ENCODE data around the gene CYP4X1. TPM values are rescaled to one million over a fixed set of nuclear protein-coding genes. Genes with fewer than 3 reads are reported as not detected.

Gene CYP4X1
- total RNA-seq, 1 experiment from 2014 or later: not detected

DNA sequence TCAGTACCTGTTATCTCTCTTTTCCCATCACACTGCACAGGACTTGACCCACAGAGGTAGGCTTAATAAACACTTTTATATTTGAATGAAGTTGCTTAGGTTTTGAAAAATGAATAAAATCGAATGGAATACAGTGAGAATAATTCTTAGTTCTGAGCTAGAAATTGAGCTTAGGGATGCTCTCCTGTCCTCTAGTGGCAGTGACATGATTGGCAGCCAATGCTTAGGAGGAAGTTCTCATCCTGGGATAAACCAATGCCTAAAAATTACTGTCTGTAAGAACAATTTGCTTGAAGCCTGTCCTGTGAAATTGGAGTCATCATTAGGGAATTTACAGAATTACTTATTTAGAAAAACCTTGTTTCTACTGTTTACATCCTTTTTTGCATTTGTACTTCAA is 21.3 kb upstream of the CYP4X1 start:
- TF ChIP-seq RAD21 (IDR thresholded peaks at IDR 0.05; ENCODE audit: low read depth): peak; percentile 19; the same call in 1 of the 2 replicates
- TF ChIP-seq CEBPB (IDR thresholded peaks at IDR 0.05; ENCODE audit: low read depth): no peak
- no peak for TF ChIP-seq SIN3A (IDR thresholded peaks at IDR 0.05; ENCODE audit: low read depth)
- TF ChIP-seq, protein P1, sequence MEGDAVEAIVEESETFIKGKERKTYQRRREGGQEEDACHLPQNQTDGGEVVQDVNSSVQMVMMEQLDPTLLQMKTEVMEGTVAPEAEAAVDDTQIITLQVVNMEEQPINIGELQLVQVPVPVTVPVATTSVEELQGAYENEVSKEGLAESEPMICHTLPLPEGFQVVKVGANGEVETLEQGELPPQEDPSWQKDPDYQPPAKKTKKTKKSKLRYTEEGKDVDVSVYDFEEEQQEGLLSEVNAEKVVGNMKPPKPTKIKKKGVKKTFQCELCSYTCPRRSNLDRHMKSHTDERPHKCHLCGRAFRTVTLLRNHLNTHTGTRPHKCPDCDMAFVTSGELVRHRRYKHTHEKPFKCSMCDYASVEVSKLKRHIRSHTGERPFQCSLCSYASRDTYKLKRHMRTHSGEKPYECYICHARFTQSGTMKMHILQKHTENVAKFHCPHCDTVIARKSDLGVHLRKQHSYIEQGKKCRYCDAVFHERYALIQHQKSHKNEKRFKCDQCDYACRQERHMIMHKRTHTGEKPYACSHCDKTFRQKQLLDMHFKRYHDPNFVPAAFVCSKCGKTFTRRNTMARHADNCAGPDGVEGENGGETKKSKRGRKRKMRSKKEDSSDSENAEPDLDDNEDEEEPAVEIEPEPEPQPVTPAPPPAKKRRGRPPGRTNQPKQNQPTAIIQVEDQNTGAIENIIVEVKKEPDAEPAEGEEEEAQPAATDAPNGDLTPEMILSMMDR (IDR thresholded peaks at IDR 0.05 in 2 of 3, conservative IDR thresholded peaks at IDR 0.05 in 1 of 3; ENCODE audit: borderline replicate concordance in 1 of 3, insufficient read depth in 1 of 3, low read depth in 2 of 3, low read length in 2 of 3): peak; percentile 14 to 59 (median 56); a peak in 5 of 6 replicates
- no peak for TF ChIP-seq POLR2AphosphoS5 (IDR thresholded peaks at IDR 0.05; ENCODE audit: low read depth, low read length)
- TF ChIP-seq ZNF274 (IDR thresholded peaks at IDR 0.05; ENCODE audit: low read depth, low read length): no peak
- TF ChIP-seq YY1 (IDR thresholded peaks at IDR 0.05; ENCODE audit: extremely low read depth, insufficient replicate concordance, low read depth, low read length): no peak
- TF ChIP-seq ZFX (IDR thresholded peaks at IDR 0.05): no peak
- no peak for TF ChIP-seq SRF (IDR thresholded peaks at IDR 0.05; ENCODE audit: low read depth)
- TF ChIP-seq, protein P2, sequence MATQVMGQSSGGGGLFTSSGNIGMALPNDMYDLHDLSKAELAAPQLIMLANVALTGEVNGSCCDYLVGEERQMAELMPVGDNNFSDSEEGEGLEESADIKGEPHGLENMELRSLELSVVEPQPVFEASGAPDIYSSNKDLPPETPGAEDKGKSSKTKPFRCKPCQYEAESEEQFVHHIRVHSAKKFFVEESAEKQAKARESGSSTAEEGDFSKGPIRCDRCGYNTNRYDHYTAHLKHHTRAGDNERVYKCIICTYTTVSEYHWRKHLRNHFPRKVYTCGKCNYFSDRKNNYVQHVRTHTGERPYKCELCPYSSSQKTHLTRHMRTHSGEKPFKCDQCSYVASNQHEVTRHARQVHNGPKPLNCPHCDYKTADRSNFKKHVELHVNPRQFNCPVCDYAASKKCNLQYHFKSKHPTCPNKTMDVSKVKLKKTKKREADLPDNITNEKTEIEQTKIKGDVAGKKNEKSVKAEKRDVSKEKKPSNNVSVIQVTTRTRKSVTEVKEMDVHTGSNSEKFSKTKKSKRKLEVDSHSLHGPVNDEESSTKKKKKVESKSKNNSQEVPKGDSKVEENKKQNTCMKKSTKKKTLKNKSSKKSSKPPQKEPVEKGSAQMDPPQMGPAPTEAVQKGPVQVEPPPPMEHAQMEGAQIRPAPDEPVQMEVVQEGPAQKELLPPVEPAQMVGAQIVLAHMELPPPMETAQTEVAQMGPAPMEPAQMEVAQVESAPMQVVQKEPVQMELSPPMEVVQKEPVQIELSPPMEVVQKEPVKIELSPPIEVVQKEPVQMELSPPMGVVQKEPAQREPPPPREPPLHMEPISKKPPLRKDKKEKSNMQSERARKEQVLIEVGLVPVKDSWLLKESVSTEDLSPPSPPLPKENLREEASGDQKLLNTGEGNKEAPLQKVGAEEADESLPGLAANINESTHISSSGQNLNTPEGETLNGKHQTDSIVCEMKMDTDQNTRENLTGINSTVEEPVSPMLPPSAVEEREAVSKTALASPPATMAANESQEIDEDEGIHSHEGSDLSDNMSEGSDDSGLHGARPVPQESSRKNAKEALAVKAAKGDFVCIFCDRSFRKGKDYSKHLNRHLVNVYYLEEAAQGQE (IDR thresholded peaks at IDR 0.05; ENCODE audit: low read depth): no peak
- TF ChIP-seq CBX3 (IDR thresholded peaks at IDR 0.05; ENCODE audit: low read depth): no peak
- H2AFZ ChIP-seq (ENCODE audit: low read depth, low read length, poor library complexity, severe bottlenecking): no peak overlapping the region
- no peaks in the 10 kb centered on the region for H3K9me3 ChIP-seq (ENCODE audit: control insufficient read depth in 1 of 2, insufficient read depth in 1 of 2, low read depth in 1 of 2, low read length in 2 of 2)
- H4K20me1 ChIP-seq (ENCODE audit: insufficient read depth): no peaks in the 10 kb centered on the region
- intact Hi-C loops (cut with micrococcal nuclease): no loop called here
- RAD21 ChIA-PET (ENCODE audit: low non-redundant PET in 1 of 2, low total read pairs in 2 of 2, uncharacterized antibody in 2 of 2, unreplicated experiment in 2 of 2): interaction anchor here in 1 of 2 experiments (0.8 kb wide), 1 partner anchor 255 kb away, joined by 3 read pairs; no protein-coding TSS in a partner anchor
- no peak overlapping the region for H3K4me2 ChIP-seq (ENCODE audit: low read length)
- ATAC-seq (peak; percentile 69), DNase-seq (ENCODE audit: low read depth, low spot score) (no peak)
- no peak overlapping the region for H3K9ac ChIP-seq (ENCODE audit: low read length)
- H3K27ac ChIP-seq (ENCODE audit: low read depth, low read length): no peak overlapping the region
- peaks cover 0 to 4% of the 10 kb centered on the region in 2 experiments; a peak in 1 of 4 replicates for H3K4me1 ChIP-seq (ENCODE audit: control insufficient read depth in 1 of 2, insufficient read depth in 2 of 2, low read length in 2 of 2)
- H3K36me3 ChIP-seq (ENCODE audit: control insufficient read depth in 1 of 2, insufficient read depth in 2 of 2, low read length in 2 of 2): no peaks in the 10 kb centered on the region
- CTCF ChIA-PET: interaction anchor here (1.0 to 1.5 kb wide), 2 partner anchors 18 to 278 kb away, joined by 3 to 7 read pairs; no protein-coding TSS in a partner anchor
- POLR2A ChIA-PET: no interaction called here
- BruUV-seq (replicated peaks): no TSS peak
- no peak overlapping the region for H3K4me3 ChIP-seq (replicated peaks in 1 of 2; ENCODE audit: low read depth in 1 of 2, low read length in 2 of 2)
- H3K27me3 ChIP-seq (ENCODE audit: insufficient read depth, low read length): peaks cover 9% of the 10 kb centered on the region
- no peaks in the 10 kb centered on the region for H3K9me2 ChIP-seq (ENCODE audit: insufficient read depth)
- H3K79me2 ChIP-seq (ENCODE audit: insufficient read depth, low read length): no peaks in the 10 kb centered on the region
